Left ventricle myocardium inferior (tissue), 1 donor: ENCODE results near the gene TMEM248. TPM values are rescaled to one million over a fixed set of nuclear protein-coding genes. Genes with fewer than 3 reads are reported as not detected.
"Not testable (repeated sequence)": the region's sequence is repeated elsewhere in the genome, so short reads cannot be mapped to it uniquely, and the experiment has no call there.

Experiments used
- DNase-seq: peaks from one replicate; pipeline ENCODE4 v3.0.0-alpha.2; 2020
- H3K27ac ChIP-seq: fragments of 200-600 bp; replicated peaks from 2 replicates; pipeline ENCODE4 v1.8.0; 2021
- H3K27me3 ChIP-seq: fragments of 200-600 bp; 2 replicates; pipeline ENCODE4 v1.8.0; 2021; ENCODE audit warnings: low read depth
- H3K36me3 ChIP-seq: fragments of 200-600 bp; 2 replicates; pipeline ENCODE4 v1.8.0; 2021
- H3K4me1 ChIP-seq: fragments of 200-600 bp; 2 replicates; pipeline ENCODE4 v1.8.0; 2021
- H3K4me3 ChIP-seq: fragments of 200-600 bp; 2 replicates; pipeline ENCODE4 v1.8.0; 2021; ENCODE audit warnings: mild to moderate bottlenecking, moderate library complexity
- H3K9me3 ChIP-seq: fragments of 200-600 bp; replicated peaks from 2 replicates; pipeline ENCODE4 v1.8.0; 2021
- CTCF ChIP-seq: fragments of 200-600 bp; IDR thresholded peaks from 2 replicates; pipeline ENCODE4 v1.8.0; 2021; ENCODE audit warnings: antibody characterized with exemption, mild to moderate bottlenecking, borderline replicate concordance
- intact Hi-C: fragments of 100-400 bp; cut with micrococcal nuclease; formaldehyde crosslinking; loops from one replicate; pipeline ENCODE4 v1.11.0; 2022
- long read RNA-seq: library from polyadenylated mRNA; unstranded; transcript quantifications from one replicate; pipeline ENCODE4 v2.0.0, GENCODE V29; 2021
- total RNA-seq: library from RNA; stranded (reverse); fragmentation: NEBNext Ultra II Directional; extraction: Animal tissue kit (Norgen Biotek cat#: 25700); gene quantifications from one replicate; pipeline ENCODE4 v1.2.1, GENCODE V29; 2021
- donor health status: DM: no; HTN: yes; CAD: no; lungs with severe emphysema.

TMEM248 gene
- 41.4 TPM for total RNA-seq
- long read RNA-seq, full-length matches to known transcripts = 42 of 65 reads
- long read RNA-seq, partial matches to known transcripts = 18 of 65 reads
- long read RNA-seq, other reads (novel, unspliced or antisense) = 5 of 65 reads

GRCh38 chr7:66920769-66921395 lies at the start of gene TMEM248:
TMEM248 (plus strand) TSS chr7:66921225; CDS start chr7:66941866, 20,641 bp downstream.
- H3K4me3 ChIP-seq = peak within 1 kb of the TSS; percentile 99
- H3K27ac ChIP-seq = peak within 1 kb of the TSS; percentile 82
- H3K4me1 ChIP-seq = peaks cover 53% of the 10 kb centered on the region
- H3K9me3 ChIP-seq = no peaks in the 10 kb centered on the region
- H3K36me3 ChIP-seq = no peaks in the 10 kb centered on the region
- peak; percentile 93 for DNase-seq
- no peaks in the 10 kb centered on the region for H3K27me3 ChIP-seq
- TF ChIP-seq CTCF = no peak
- intact Hi-C loops = no loop called here

- intact Hi-C loops = no loop called here
Observed at GRCh38 chr7:66873476-66873875, 47.5 kb upstream of the TMEM248 start.

GRCh38 chr7:66877577-66878300 lies 43.3 kb upstream of the TMEM248 start:
- no peak overlapping the region for H3K4me3 ChIP-seq
- peaks cover 8% of the 10 kb centered on the region for H3K36me3 ChIP-seq
- H3K27me3 ChIP-seq = no peaks in the 10 kb centered on the region
- no peak for DNase-seq
- no peaks in the 10 kb centered on the region for H3K4me1 ChIP-seq
- TF ChIP-seq CTCF = no peak
- no peaks in the 10 kb centered on the region for H3K9me3 ChIP-seq
- intact Hi-C loops = no loop called here
- H3K27ac ChIP-seq = no peak overlapping the region

More at GRCh38 chr7:66873476-66873875, 47.5 kb upstream of the TMEM248 start:
- no peak overlapping the region for H3K27ac ChIP-seq
- no peak overlapping the region for H3K4me3 ChIP-seq
- DNase-seq = no peak
- H3K4me1 ChIP-seq = no peaks in the 10 kb centered on the region
- no peak for TF ChIP-seq CTCF
- H3K27me3 ChIP-seq = no peaks in the 10 kb centered on the region
- no peaks in the 10 kb centered on the region for H3K36me3 ChIP-seq
- H3K9me3 ChIP-seq = no peaks in the 10 kb centered on the region

GRCh38 chr7:66878301-66878685 lies 42.7 kb upstream of the TMEM248 start:
- DNase-seq, intact Hi-C loops, H3K9me3 ChIP-seq, H3K4me3 ChIP-seq, H3K27ac ChIP-seq, H3K27me3 ChIP-seq, H3K36me3 ChIP-seq, H3K4me1 ChIP-seq: not testable (repeated sequence)

- H3K9me3 ChIP-seq = no peaks in the 10 kb centered on the region
- no peak for DNase-seq
- no peak for TF ChIP-seq CTCF
- H3K4me3 ChIP-seq = no peak overlapping the region
- H3K4me1 ChIP-seq = no peaks in the 10 kb centered on the region
- H3K27me3 ChIP-seq = no peaks in the 10 kb centered on the region
- no peak overlapping the region for H3K27ac ChIP-seq
- intact Hi-C loops = no loop called here
- peaks cover 14% of the 10 kb centered on the region for H3K36me3 ChIP-seq
Observed at GRCh38 chr7:66880053-66880452, 41.0 kb upstream of the TMEM248 start.

DNA sequence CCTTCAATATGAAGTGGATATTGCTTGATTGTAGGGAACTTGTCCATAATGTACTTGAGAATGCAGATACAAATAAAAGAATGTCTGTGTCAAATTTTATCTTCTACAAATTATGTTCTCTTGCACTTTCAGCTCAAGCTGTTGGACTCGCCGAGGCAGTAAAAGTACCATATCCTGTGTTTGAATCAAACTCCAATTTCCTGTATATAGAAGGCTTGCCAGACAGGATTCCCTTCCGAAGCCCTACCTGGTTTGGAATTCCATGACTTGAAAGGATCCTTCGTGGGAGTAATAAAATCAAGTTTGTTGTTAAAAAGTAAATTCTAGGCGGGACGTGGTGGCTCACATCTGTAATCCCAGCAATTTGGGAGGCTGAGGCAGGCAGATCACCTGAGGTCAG lies 40.4 kb upstream of the TMEM248 start:
- DNase-seq, H3K9me3 ChIP-seq, intact Hi-C loops, H3K4me1 ChIP-seq, H3K27ac ChIP-seq, H3K4me3 ChIP-seq, H3K27me3 ChIP-seq: not testable (repeated sequence)
- peaks cover 16% of the 10 kb centered on the region for H3K36me3 ChIP-seq
